HEK293 (cell line): ENCODE measurements around the gene RNH1.

Source experiments
- BCL11B ChIP-seq: fragments of 450-650 bp; formaldehyde crosslinking; IDR thresholded peaks from 2 replicates; pipeline ENCODE4 v1.5.1; 2016; ENCODE audit warnings: low read depth, missing biosample characterization, missing genetic modification characterization
- GLIS1 ChIP-seq: fragments of 450-650 bp; formaldehyde crosslinking; IDR thresholded peaks from 2 replicates; pipeline ENCODE4 v1.5.1; 2016; ENCODE audit warnings: missing biosample characterization, missing genetic modification characterization
- KLF1 ChIP-seq: fragments of 450-650 bp; formaldehyde crosslinking; IDR thresholded peaks from 2 replicates; pipeline ENCODE4 v1.5.1; 2016; ENCODE audit warnings: missing biosample characterization, missing genetic modification characterization
- KLF10 ChIP-seq: fragments of 450-650 bp; IDR thresholded peaks from 2 replicates; pipeline ENCODE4 v1.5.1; 2018; ENCODE audit warnings: missing biosample characterization, mild to moderate bottlenecking, missing genetic modification characterization
- KLF8 ChIP-seq: fragments of 450-650 bp; formaldehyde crosslinking; IDR thresholded peaks from 2 replicates; pipeline ENCODE4 v1.5.1; 2016; ENCODE audit warnings: missing biosample characterization, missing genetic modification characterization
- ZBTB17 ChIP-seq: fragments of 450-650 bp; formaldehyde crosslinking; IDR thresholded peaks from 2 replicates; pipeline ENCODE4 v1.5.1; 2016; ENCODE audit warnings: missing biosample characterization, missing genetic modification characterization
- ZBTB20 ChIP-seq: fragments of 450-650 bp; formaldehyde crosslinking; IDR thresholded peaks from 2 replicates; pipeline ENCODE4 v1.5.1; 2016; ENCODE audit warnings: missing biosample characterization, missing genetic modification characterization
- ZBTB8A ChIP-seq: fragments of 450-650 bp; formaldehyde crosslinking; IDR thresholded peaks from 2 replicates; pipeline ENCODE4 v1.5.1; 2016; ENCODE audit warnings: missing biosample characterization, missing genetic modification characterization
- ZIC2 ChIP-seq: fragments of 450-650 bp; formaldehyde crosslinking; IDR thresholded peaks from 2 replicates; pipeline ENCODE4 v1.5.1; 2016; ENCODE audit warnings: missing biosample characterization, missing genetic modification characterization
- ZNF10 ChIP-seq: fragments of 450-650 bp; formaldehyde crosslinking; IDR thresholded peaks from 2 replicates; pipeline ENCODE4 v1.5.1; 2017; ENCODE audit warnings: missing biosample characterization, missing genetic modification characterization
- ZNF335 ChIP-seq: fragments of 450-650 bp; formaldehyde crosslinking; conservative IDR thresholded peaks from 2 replicates; pipeline ENCODE4 v1.5.1; 2016; ENCODE audit warnings: missing biosample characterization, missing genetic modification characterization
- ZNF366 ChIP-seq: fragments of 450-650 bp; formaldehyde crosslinking; conservative IDR thresholded peaks from 2 replicates; pipeline ENCODE4 v1.5.1; 2016; ENCODE audit warnings: missing biosample characterization, missing genetic modification characterization
- ZNF423 ChIP-seq: fragments of 450-650 bp; formaldehyde crosslinking; IDR thresholded peaks from 2 replicates; pipeline ENCODE4 v1.5.1; 2016; ENCODE audit warnings: missing biosample characterization, missing genetic modification characterization
- ZNF561 ChIP-seq: fragments of 450-650 bp; IDR thresholded peaks from 2 replicates; pipeline ENCODE4 v1.5.1; 2018; ENCODE audit warnings: missing biosample characterization, missing genetic modification characterization, borderline replicate concordance
- ZNF623 ChIP-seq: fragments of 450-650 bp; formaldehyde crosslinking; IDR thresholded peaks from 2 replicates; pipeline ENCODE4 v1.5.1; 2016; ENCODE audit warnings: missing biosample characterization, missing genetic modification characterization
- ZNF654 ChIP-seq: fragments of 450-650 bp; formaldehyde crosslinking; IDR thresholded peaks from 2 replicates; pipeline ENCODE4 v1.5.1; 2016; ENCODE audit warnings: low read depth, missing biosample characterization, missing genetic modification characterization
- ZSCAN16 ChIP-seq: fragments of 450-650 bp; formaldehyde crosslinking; IDR thresholded peaks from 2 replicates; pipeline ENCODE4 v1.5.1; 2016; ENCODE audit warnings: missing biosample characterization, missing genetic modification characterization
- TF ChIP-seq, protein P1 (sequence below): fragments of 450-650 bp; formaldehyde crosslinking; IDR thresholded peaks from 2 replicates; pipeline ENCODE4 v1.5.1; 2017; ENCODE audit warnings: missing biosample characterization, missing genetic modification characterization
- TF ChIP-seq, protein P2 (sequence below): fragments of 450-650 bp; formaldehyde crosslinking; IDR thresholded peaks from 2 replicates; pipeline ENCODE4 v1.5.1; 2016; ENCODE audit warnings: missing biosample characterization, missing genetic modification characterization
- TF ChIP-seq, protein P3 (sequence below): fragments of 450-650 bp; formaldehyde crosslinking; IDR thresholded peaks from 2 replicates; pipeline ENCODE4 v1.5.1; 2016; ENCODE audit warnings: missing biosample characterization, missing genetic modification characterization
- TF ChIP-seq, protein P4 (sequence below): fragments of 450-650 bp; formaldehyde crosslinking; conservative IDR thresholded peaks from 2 replicates; pipeline ENCODE4 v1.5.1; 2016; ENCODE audit warnings: low read depth, missing biosample characterization, missing genetic modification characterization

Gene RNH1

DNA sequence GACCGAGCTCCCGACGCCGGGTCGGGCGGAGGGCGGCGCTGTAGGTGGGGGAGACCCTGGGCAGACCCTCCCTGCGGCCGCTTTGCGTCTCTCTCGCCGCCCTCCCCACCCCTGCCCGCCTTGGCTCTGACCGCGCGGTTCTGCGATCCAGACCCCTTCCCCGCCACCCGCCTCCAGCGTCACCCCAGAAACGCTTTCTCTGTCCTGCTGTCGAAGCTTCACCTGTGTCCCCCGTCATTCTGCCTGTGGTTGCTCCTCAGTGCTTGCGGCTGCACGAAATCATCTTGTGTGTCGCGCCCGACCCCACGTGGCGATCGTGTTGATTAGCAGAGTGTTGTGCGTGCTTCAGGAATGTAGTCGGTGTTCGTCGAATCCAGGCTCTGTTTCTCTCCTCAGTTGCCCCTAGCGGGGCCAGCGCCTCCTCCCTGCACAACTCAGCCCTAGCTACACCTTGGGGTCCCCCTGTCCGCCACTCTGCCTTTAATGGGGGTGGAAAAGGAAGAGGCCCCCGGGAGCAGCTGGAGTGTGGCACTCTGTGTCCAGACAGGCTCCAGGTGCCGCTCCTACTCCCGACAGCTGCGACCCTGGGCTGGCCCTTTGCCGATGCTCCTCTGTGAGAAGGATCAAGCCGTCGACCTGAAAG is 56.1 kb downstream of the RNH1 start (continued):
- TF ChIP-seq, protein P1, sequence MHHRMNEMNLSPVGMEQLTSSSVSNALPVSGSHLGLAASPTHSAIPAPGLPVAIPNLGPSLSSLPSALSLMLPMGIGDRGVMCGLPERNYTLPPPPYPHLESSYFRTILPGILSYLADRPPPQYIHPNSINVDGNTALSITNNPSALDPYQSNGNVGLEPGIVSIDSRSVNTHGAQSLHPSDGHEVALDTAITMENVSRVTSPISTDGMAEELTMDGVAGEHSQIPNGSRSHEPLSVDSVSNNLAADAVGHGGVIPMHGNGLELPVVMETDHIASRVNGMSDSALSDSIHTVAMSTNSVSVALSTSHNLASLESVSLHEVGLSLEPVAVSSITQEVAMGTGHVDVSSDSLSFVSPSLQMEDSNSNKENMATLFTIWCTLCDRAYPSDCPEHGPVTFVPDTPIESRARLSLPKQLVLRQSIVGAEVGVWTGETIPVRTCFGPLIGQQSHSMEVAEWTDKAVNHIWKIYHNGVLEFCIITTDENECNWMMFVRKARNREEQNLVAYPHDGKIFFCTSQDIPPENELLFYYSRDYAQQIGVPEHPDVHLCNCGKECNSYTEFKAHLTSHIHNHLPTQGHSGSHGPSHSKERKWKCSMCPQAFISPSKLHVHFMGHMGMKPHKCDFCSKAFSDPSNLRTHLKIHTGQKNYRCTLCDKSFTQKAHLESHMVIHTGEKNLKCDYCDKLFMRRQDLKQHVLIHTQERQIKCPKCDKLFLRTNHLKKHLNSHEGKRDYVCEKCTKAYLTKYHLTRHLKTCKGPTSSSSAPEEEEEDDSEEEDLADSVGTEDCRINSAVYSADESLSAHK (tag by site-specific recombination) = no peak
- TF ChIP-seq KLF8 (tag by site-specific recombination) = peak; percentile 38; the same call in 1 of the 2 replicates
- TF ChIP-seq, protein P2, sequence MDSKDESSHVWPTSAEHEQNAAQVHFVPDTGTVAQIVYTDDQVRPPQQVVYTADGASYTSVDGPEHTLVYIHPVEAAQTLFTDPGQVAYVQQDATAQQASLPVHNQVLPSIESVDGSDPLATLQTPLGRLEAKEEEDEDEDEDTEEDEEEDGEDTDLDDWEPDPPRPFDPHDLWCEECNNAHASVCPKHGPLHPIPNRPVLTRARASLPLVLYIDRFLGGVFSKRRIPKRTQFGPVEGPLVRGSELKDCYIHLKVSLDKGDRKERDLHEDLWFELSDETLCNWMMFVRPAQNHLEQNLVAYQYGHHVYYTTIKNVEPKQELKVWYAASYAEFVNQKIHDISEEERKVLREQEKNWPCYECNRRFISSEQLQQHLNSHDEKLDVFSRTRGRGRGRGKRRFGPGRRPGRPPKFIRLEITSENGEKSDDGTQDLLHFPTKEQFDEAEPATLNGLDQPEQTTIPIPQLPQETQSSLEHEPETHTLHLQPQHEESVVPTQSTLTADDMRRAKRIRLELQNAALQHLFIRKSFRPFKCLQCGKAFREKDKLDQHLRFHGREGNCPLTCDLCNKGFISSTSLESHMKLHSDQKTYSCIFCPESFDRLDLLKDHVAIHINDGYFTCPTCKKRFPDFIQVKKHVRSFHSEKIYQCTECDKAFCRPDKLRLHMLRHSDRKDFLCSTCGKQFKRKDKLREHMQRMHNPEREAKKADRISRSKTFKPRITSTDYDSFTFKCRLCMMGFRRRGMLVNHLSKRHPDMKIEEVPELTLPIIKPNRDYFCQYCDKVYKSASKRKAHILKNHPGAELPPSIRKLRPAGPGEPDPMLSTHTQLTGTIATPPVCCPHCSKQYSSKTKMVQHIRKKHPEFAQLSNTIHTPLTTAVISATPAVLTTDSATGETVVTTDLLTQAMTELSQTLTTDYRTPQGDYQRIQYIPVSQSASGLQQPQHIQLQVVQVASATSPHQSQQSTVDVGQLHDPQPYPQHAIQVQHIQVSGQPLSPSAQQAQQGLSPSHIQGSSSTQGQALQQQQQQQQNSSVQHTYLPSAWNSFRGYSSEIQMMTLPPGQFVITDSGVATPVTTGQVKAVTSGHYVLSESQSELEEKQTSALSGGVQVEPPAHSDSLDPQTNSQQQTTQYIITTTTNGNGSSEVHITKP (tag by site-specific recombination) = peak; percentile 86
- no peak for TF ChIP-seq ZNF623 (tag by site-specific recombination)
- TF ChIP-seq ZNF10 = no peak
- TF ChIP-seq ZNF335 (tag by site-specific recombination) = peak; percentile 5; the same call in 1 of the 2 replicates
- TF ChIP-seq, protein P3, sequence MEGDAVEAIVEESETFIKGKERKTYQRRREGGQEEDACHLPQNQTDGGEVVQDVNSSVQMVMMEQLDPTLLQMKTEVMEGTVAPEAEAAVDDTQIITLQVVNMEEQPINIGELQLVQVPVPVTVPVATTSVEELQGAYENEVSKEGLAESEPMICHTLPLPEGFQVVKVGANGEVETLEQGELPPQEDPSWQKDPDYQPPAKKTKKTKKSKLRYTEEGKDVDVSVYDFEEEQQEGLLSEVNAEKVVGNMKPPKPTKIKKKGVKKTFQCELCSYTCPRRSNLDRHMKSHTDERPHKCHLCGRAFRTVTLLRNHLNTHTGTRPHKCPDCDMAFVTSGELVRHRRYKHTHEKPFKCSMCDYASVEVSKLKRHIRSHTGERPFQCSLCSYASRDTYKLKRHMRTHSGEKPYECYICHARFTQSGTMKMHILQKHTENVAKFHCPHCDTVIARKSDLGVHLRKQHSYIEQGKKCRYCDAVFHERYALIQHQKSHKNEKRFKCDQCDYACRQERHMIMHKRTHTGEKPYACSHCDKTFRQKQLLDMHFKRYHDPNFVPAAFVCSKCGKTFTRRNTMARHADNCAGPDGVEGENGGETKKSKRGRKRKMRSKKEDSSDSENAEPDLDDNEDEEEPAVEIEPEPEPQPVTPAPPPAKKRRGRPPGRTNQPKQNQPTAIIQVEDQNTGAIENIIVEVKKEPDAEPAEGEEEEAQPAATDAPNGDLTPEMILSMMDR (tag by site-specific recombination) = peak; percentile 82
- peak; percentile 15; the same call in 1 of the 2 replicates for TF ChIP-seq ZBTB20 (tag by site-specific recombination)
- TF ChIP-seq ZSCAN16 (tag by site-specific recombination) = peak; percentile 34; the same call in 1 of the 2 replicates
- no peak for TF ChIP-seq ZNF366 (tag by site-specific recombination)
- TF ChIP-seq BCL11B (tag by site-specific recombination) = no peak
- TF ChIP-seq GLIS1 (tag by site-specific recombination) = peak; percentile 74
- TF ChIP-seq, protein P4, sequence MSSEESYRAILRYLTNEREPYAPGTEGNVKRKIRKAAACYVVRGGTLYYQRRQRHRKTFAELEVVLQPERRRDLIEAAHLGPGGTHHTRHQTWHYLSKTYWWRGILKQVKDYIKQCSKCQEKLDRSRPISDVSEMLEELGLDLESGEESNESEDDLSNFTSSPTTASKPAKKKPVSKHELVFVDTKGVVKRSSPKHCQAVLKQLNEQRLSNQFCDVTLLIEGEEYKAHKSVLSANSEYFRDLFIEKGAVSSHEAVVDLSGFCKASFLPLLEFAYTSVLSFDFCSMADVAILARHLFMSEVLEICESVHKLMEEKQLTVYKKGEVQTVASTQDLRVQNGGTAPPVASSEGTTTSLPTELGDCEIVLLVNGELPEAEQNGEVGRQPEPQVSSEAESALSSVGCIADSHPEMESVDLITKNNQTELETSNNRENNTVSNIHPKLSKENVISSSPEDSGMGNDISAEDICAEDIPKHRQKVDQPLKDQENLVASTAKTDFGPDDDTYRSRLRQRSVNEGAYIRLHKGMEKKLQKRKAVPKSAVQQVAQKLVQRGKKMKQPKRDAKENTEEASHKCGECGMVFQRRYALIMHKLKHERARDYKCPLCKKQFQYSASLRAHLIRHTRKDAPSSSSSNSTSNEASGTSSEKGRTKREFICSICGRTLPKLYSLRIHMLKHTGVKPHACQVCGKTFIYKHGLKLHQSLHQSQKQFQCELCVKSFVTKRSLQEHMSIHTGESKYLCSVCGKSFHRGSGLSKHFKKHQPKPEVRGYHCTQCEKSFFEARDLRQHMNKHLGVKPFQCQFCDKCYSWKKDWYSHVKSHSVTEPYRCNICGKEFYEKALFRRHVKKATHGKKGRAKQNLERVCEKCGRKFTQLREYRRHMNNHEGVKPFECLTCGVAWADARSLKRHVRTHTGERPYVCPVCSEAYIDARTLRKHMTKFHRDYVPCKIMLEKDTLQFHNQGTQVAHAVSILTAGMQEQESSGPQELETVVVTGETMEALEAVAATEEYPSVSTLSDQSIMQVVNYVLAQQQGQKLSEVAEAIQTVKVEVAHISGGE (tag by site-specific recombination) = peak; percentile 32; the same call in 1 of the 2 replicates
- TF ChIP-seq ZBTB17 (tag by site-specific recombination) = peak; percentile 91
- no peak for TF ChIP-seq ZNF423
- no peak for TF ChIP-seq ZNF561
- peak; percentile 64 for TF ChIP-seq ZIC2 (tag by site-specific recombination)
- no peak for TF ChIP-seq KLF10 (tag by site-specific recombination)
- TF ChIP-seq ZNF654 (tag by site-specific recombination) = peak; percentile 35
- TF ChIP-seq ZBTB8A = no peak
- 0 out of 2 replicates have a peak, but pooled peaks have one; percentile 38 for TF ChIP-seq KLF1 (tag by site-specific recombination)
